Esophagus muscularis mucosa (tissue), 4 donors: ENCODE results near the gene MYO16.

Experiments
- EP300 ChIP-seq: sonication (generic); formaldehyde crosslinking; IDR thresholded peaks from one replicate; pipeline ENCODE4 v1.6.1; 2017; ENCODE audit warnings: antibody characterized with exemption
- POLR2A ChIP-seq: fragments of 450-650 bp; IDR thresholded peaks from one replicate; pipeline ENCODE4 v1.6.1; 2017; ENCODE audit warnings: antibody characterized with exemption, moderate library complexity, mild to moderate bottlenecking, low read depth
- POLR2AphosphoS5 ChIP-seq, 2 donors: sonication (generic); formaldehyde crosslinking; IDR thresholded peaks; one replicate each; pipeline ENCODE4 v1.6.1; 2017; ENCODE audit warnings: antibody characterized with exemption in 2 of 2
- TF ChIP-seq, protein P1 (sequence below), 3 experiments: fragments of 200-600 bp in 2 of 3; fragments of 450-650 bp in 1 of 3; sonication (generic) in 2 of 3; IDR thresholded peaks; one replicate each; pipeline ENCODE4 v1.5.1; 2017 to 2019; ENCODE audit warnings: antibody characterized with exemption in 3 of 3, mild to moderate bottlenecking in 2 of 3, moderate library complexity in 1 of 3

DNA sequence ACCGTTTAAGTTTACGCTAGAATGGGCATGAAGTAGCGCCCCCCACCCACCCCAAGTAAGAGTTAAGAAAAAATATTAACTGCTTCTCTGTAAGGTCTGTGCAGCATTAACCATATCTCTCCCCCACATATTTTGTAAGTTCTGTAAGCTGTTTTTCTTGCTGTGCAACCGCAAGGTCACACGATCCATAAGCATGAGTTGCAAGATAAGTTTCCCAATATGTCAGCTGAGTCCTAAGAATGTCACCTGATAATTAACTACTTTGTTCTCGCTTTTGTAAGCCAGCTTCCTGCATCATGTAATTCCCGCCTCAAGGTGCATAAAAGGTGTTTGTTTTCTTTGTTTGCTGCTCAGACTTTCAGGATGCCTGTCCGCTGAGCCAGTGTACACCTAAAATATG, 187.0 kb downstream of the MYO16 start:
- no peak for TF ChIP-seq POLR2AphosphoS5 (IDR thresholded peaks at IDR 0.05)
- TF ChIP-seq, protein P1, sequence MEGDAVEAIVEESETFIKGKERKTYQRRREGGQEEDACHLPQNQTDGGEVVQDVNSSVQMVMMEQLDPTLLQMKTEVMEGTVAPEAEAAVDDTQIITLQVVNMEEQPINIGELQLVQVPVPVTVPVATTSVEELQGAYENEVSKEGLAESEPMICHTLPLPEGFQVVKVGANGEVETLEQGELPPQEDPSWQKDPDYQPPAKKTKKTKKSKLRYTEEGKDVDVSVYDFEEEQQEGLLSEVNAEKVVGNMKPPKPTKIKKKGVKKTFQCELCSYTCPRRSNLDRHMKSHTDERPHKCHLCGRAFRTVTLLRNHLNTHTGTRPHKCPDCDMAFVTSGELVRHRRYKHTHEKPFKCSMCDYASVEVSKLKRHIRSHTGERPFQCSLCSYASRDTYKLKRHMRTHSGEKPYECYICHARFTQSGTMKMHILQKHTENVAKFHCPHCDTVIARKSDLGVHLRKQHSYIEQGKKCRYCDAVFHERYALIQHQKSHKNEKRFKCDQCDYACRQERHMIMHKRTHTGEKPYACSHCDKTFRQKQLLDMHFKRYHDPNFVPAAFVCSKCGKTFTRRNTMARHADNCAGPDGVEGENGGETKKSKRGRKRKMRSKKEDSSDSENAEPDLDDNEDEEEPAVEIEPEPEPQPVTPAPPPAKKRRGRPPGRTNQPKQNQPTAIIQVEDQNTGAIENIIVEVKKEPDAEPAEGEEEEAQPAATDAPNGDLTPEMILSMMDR (IDR thresholded peaks at IDR 0.05), result no peak
- TF ChIP-seq POLR2A, result no peak
- TF ChIP-seq EP300, result no peak
